Measurements from ENCODE around the gene FKBP5.

DNA sequence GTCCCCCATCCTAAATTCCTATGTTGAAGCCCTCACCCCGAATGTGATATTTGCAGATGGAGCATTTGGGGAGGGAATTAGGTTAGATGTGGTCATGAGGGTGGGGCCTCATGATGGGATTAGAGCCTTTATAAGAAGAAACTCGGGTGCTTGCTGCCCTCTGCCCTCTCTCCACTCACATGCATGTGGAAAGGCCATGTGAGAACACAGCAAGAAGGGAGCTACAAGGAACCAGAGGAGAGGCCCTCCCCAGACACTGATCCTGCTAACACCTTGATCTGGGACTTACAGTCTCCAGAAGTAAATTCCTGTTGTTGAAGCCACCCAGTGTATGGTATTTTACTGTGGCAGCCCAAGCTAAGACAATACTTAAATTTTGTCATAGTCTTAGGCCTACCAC lies 106.4 kb downstream of the FKBP5 start:
- TF ChIP-seq CTCF (IDR thresholded peaks at IDR 0.05) (no peak), POLR2A (IDR thresholded peaks at IDR 0.05) (no peak), EP300 (IDR thresholded peaks at IDR 0.05) (no peak)

All from ovary (tissue), 3 donors.